Naive thymus-derived CD4-positive, alpha-beta T cell (primary cell): ENCODE data around the gene TEX19. TPM values are rescaled to one million over a fixed set of nuclear protein-coding genes. Genes with fewer than 3 reads are reported as not detected.
"Not testable (repeated sequence)": the region's sequence is repeated elsewhere in the genome, so short reads cannot be mapped to it uniquely, and the experiment has no call there.

Source experiments
- ATAC-seq: fragments of 150-1000 bp; cut with Tn5 transposase; 2 replicates; pipeline ENCODE4 v1.10.0; 2021; ENCODE audit warnings: mild to moderate bottlenecking, moderate library complexity
- CTCF ChIA-PET: fragments of 350-600 bp; sonication (Branson Sonifier 250); formaldehyde crosslinking; loops from one replicate; lab custom pipeline; 2021; ENCODE audit warnings: antibody characterized with exemption; lab: Charles Lee
- POLR2A ChIA-PET: fragments of 350-600 bp; sonication (Branson Sonifier 250); formaldehyde crosslinking; loops from one replicate; lab custom pipeline; 2021; ENCODE audit warnings: antibody characterized with exemption, inconsistent platforms; lab: Charles Lee
- DNase-seq, 9 donors: peaks; one replicate each; pipeline versions ENCODE4 v3.0.0 to v3.0.0-alpha.2; 2020 to 2022; ENCODE audit warnings: mixed read lengths in 1 of 9
- H3K27ac ChIP-seq: one replicate; pipeline ENCODE4 v1.7.0; 2013; ENCODE audit warnings: mild to moderate bottlenecking, low read depth, low read length, moderate library complexity
- H3K27me3 ChIP-seq, 2 donors: one replicate each; pipeline ENCODE4 v1.7.0; 2013; ENCODE audit warnings: low read length in 2 of 2, mild to moderate bottlenecking in 2 of 2, moderate library complexity in 2 of 2; ENCODE audit not compliant: control insufficient read depth in 2 of 2, insufficient read depth in 2 of 2
- H3K36me3 ChIP-seq, 3 experiments: 1 replicate in 2 of 3; 2 replicates in 1 of 3; pipeline ENCODE4 v1.7.0; 2013; ENCODE audit warnings: low read length in 3 of 3, mild to moderate bottlenecking in 3 of 3, moderate library complexity in 1 of 3; ENCODE audit not compliant: insufficient read depth in 3 of 3, control insufficient read depth in 2 of 3
- H3K4me1 ChIP-seq, 2 donors: one replicate each; pipeline ENCODE4 v1.7.0; 2013; ENCODE audit warnings: low read length in 2 of 2, mild to moderate bottlenecking in 2 of 2, moderate library complexity in 1 of 2; ENCODE audit not compliant: control insufficient read depth in 2 of 2, insufficient read depth in 2 of 2
- H3K4me3 ChIP-seq: 2 replicates; pipeline ENCODE4 v1.7.0; 2013; ENCODE audit warnings: mild to moderate bottlenecking, low read length
- H3K9me3 ChIP-seq, 3 experiments: 1 replicate in 2 of 3; 2 replicates in 1 of 3; pipeline ENCODE4 v1.7.0; 2013; ENCODE audit warnings: low read length in 3 of 3; ENCODE audit not compliant: control insufficient read depth in 2 of 3
- H3K27ac Mint-ChIP-seq, 9 donors: one replicate each; pipeline ENCODE4 v1.8.0; 2020 to 2022; ENCODE audit warnings: mixed read lengths in 9 of 9, mild to moderate bottlenecking in 8 of 9, moderate library complexity in 5 of 9, inconsistent platforms in 2 of 9
- H3K27me3 Mint-ChIP-seq, 5 donors: one replicate each; pipeline ENCODE4 v1.8.0; 2021 to 2022; ENCODE audit warnings: mixed read lengths in 5 of 5, mild to moderate bottlenecking in 1 of 5
- H3K36me3 Mint-ChIP-seq, 5 donors: one replicate each; pipeline ENCODE4 v1.8.0; 2020 to 2022; ENCODE audit warnings: mixed read lengths in 5 of 5, mild to moderate bottlenecking in 3 of 5, inconsistent platforms in 1 of 5
- H3K4me1 Mint-ChIP-seq, 7 donors: one replicate each; pipeline ENCODE4 v1.8.0; 2020 to 2022; ENCODE audit warnings: mixed read lengths in 7 of 7, mild to moderate bottlenecking in 3 of 7, inconsistent platforms in 1 of 7
- H3K4me3 Mint-ChIP-seq, 10 donors: one replicate each; pipeline ENCODE4 v1.8.0; 2020 to 2022; ENCODE audit warnings: mild to moderate bottlenecking in 10 of 10, mixed read lengths in 10 of 10, moderate library complexity in 6 of 10, inconsistent platforms in 2 of 10
- H3K9me3 Mint-ChIP-seq, 11 donors: one replicate each; pipeline ENCODE4 v1.8.0; 2020 to 2022; ENCODE audit warnings: mixed read lengths in 11 of 11, mild to moderate bottlenecking in 4 of 11, inconsistent platforms in 1 of 11, moderate library complexity in 1 of 11
- intact Hi-C, 2 donors: fragments of 100-400 bp; cut with micrococcal nuclease; formaldehyde crosslinking; loops; one replicate each; pipeline ENCODE4 v1.15.1; 2023
- polyA plus RNA-seq, 2 donors: library from polyadenylated mRNA; unstranded; fragments of 300-500 nt; fragmentation: Illumina TruSeq; gene quantifications; one replicate each; pipeline ENCODE4 v1.2.3, GENCODE V29; 2021
- total RNA-seq, 6 experiments: library from RNA in 5 of 6; stranded (reverse) in 5 of 6; gene quantifications; 1 replicate in 5 of 6; 2 replicates in 1 of 6; pipeline ENCODE4 v1.2.3 and lab custom pipeline; 2021 to 2026

The TEX19 gene
- total and polyA plus RNA-seq, 7 experiments from 2014 or later = not detected

- ChIA-PET CTCF (no interaction called here), POLR2A (no interaction called here)
- H3K4me3 Mint-ChIP-seq = no peak overlapping the region
- H3K4me1 Mint-ChIP-seq = peaks cover 0 to 10% (median 5%) of the 10 kb centered on the region in 7 donors
- no peaks in the 10 kb centered on the region for H3K27me3 Mint-ChIP-seq
- peaks cover 0 to 37% (median 4%) of the 10 kb centered on the region in 5 donors for H3K36me3 Mint-ChIP-seq
- Histone ChIP-seq H3K27me3 (no peaks in the 10 kb centered on the region), H3K27ac (no peak overlapping the region), H3K36me3 (peaks cover 0 to 43% (median 7%) of the 10 kb centered on the region in 3 experiments), H3K4me3 (no peak overlapping the region), H3K9me3 (no peaks in the 10 kb centered on the region), H3K4me1 (no peaks in the 10 kb centered on the region)
- DNase-seq (no peak), ATAC-seq (no peak)
- intact Hi-C loops = no loop called here
- no peaks in the 10 kb centered on the region for H3K9me3 Mint-ChIP-seq
- no peak overlapping the region for H3K27ac Mint-ChIP-seq
These were observed 49.4 kb downstream of the TEX19 start for GRCh38 chr17:82408288-82408937.

- Histone ChIP-seq H3K36me3 (peaks cover 0 to 42% (median 2%) of the 10 kb centered on the region in 3 experiments), H3K27me3 (no peaks in the 10 kb centered on the region), H3K27ac (no peak overlapping the region), H3K4me1 (no peaks in the 10 kb centered on the region), H3K9me3 (no peaks in the 10 kb centered on the region), H3K4me3 (no peak overlapping the region)
- H3K36me3 Mint-ChIP-seq = peaks cover 0 to 31% (median 4%) of the 10 kb centered on the region in 5 donors
- ChIA-PET POLR2A (no interaction called here), CTCF (no interaction called here)
- no peaks in the 10 kb centered on the region for H3K9me3 Mint-ChIP-seq
- H3K4me3 Mint-ChIP-seq = no peak overlapping the region
- intact Hi-C loops = no loop called here
- no peak overlapping the region for H3K27ac Mint-ChIP-seq
- DNase-seq = no peak
- H3K27me3 Mint-ChIP-seq = no peaks in the 10 kb centered on the region
- peaks cover 0 to 10% (median 5%) of the 10 kb centered on the region in 7 donors for H3K4me1 Mint-ChIP-seq
- ATAC-seq = no peak
These were observed 49.9 kb downstream of the TEX19 start for GRCh38 chr17:82408938-82409318.

- peaks cover 0 to 8% of the 10 kb centered on the region in 2 donors for H3K4me1 ChIP-seq
- intact Hi-C loops = no loop called here
- H3K36me3 ChIP-seq = peaks cover 0 to 38% (median 0%) of the 10 kb centered on the region in 3 experiments
- CTCF ChIA-PET = interaction anchor here (0.7 kb wide), 1 partner anchor 1308 kb away, joined by 3 read pairs; no protein-coding TSS in a partner anchor
- H3K4me3 Mint-ChIP-seq = no peak overlapping the region
- no peaks in the 10 kb centered on the region for H3K27me3 ChIP-seq
- POLR2A ChIA-PET = no interaction called here
- peaks cover 0 to 36% (median 8%) of the 10 kb centered on the region in 5 donors for H3K36me3 Mint-ChIP-seq
- H3K4me1 Mint-ChIP-seq = peaks cover 10 to 20% (median 15%) of the 10 kb centered on the region in 7 donors
- no peaks in the 10 kb centered on the region for H3K27me3 Mint-ChIP-seq
- no peaks in the 10 kb centered on the region for H3K9me3 Mint-ChIP-seq
- no peaks in the 10 kb centered on the region for H3K9me3 ChIP-seq
- H3K27ac Mint-ChIP-seq = no peak overlapping the region
- H3K27ac ChIP-seq = no peak overlapping the region
- no peak overlapping the region for H3K4me3 ChIP-seq
- DNase-seq (no peak), ATAC-seq (no peak)
These were observed 51.1 kb downstream of the TEX19 start for GRCh38 chr17:82410014-82410716.

- Histone ChIP-seq H3K27ac (no peak overlapping the region), H3K4me3 (no peak overlapping the region), H3K27me3 (no peaks in the 10 kb centered on the region), H3K9me3 (no peaks in the 10 kb centered on the region), H3K36me3 (peaks cover 0 to 38% (median 0%) of the 10 kb centered on the region in 3 experiments), H3K4me1 (peaks cover 0 to 8% of the 10 kb centered on the region in 2 donors)
- H3K27ac Mint-ChIP-seq = no peak overlapping the region
- H3K27me3 Mint-ChIP-seq = no peaks in the 10 kb centered on the region
- no peak overlapping the region for H3K4me3 Mint-ChIP-seq
- H3K4me1 Mint-ChIP-seq = peaks cover 11 to 24% (median 17%) of the 10 kb centered on the region in 7 donors
- peaks cover 0 to 39% (median 7%) of the 10 kb centered on the region in 5 donors for H3K36me3 Mint-ChIP-seq
- no peak for ATAC-seq
- no peaks in the 10 kb centered on the region for H3K9me3 Mint-ChIP-seq
- POLR2A ChIA-PET = interaction anchor here (0.6 kb wide), 1 partner anchor 18 kb away, joined by 3 read pairs; no protein-coding TSS in a partner anchor
- CTCF ChIA-PET = no interaction called here
- no peak for DNase-seq
- intact Hi-C loops = no loop called here
These were observed 52.5 kb downstream of the TEX19 start for GRCh38 chr17:82411396-82412053.

- H3K27ac Mint-ChIP-seq, H3K4me3 ChIP-seq, H3K9me3 ChIP-seq, CTCF ChIA-PET, intact Hi-C loops, H3K9me3 Mint-ChIP-seq, H3K27me3 Mint-ChIP-seq, H3K4me1 ChIP-seq, DNase-seq, H3K27me3 ChIP-seq, H3K4me3 Mint-ChIP-seq, ATAC-seq, H3K27ac ChIP-seq: not testable (repeated sequence)
- POLR2A ChIA-PET = interaction anchor here (0.6 kb wide), 1 partner anchor 18 kb away, joined by 3 read pairs; no protein-coding TSS in a partner anchor
- Mint-ChIP-seq H3K4me1 (peaks cover 11 to 23% (median 17%) of the 10 kb centered on the region in 7 donors), H3K36me3 (peaks cover 0 to 39% (median 7%) of the 10 kb centered on the region in 5 donors)
- peaks cover 0 to 38% (median 0%) of the 10 kb centered on the region in 3 experiments for H3K36me3 ChIP-seq
These were observed 53.0 kb downstream of the TEX19 start for GRCh38 chr17:82412081-82412480.

GRCh38 chr17:82412535-82413520 is 53.8 kb downstream of the TEX19 start:
- intact Hi-C loops = loop anchor here in 1 of 2 donors (1.0 kb wide), 1 partner anchor 12 kb away; no protein-coding TSS in a partner anchor
- ATAC-seq (no peak), DNase-seq (no peak)
- H3K4me1 Mint-ChIP-seq = peaks cover 14 to 26% (median 17%) of the 10 kb centered on the region in 7 donors
- no peak overlapping the region for H3K4me3 ChIP-seq
- ChIA-PET CTCF (no interaction called here), POLR2A (no interaction called here)
- H3K9me3 Mint-ChIP-seq = no peaks in the 10 kb centered on the region
- peak overlapping the region in 1 of 9 donors; percentile 30 for H3K27ac Mint-ChIP-seq
- no peaks in the 10 kb centered on the region for H3K27me3 ChIP-seq
- no peak overlapping the region for H3K27ac ChIP-seq
- peaks cover 3 to 10% of the 10 kb centered on the region in 2 donors for H3K4me1 ChIP-seq
- no peak overlapping the region for H3K4me3 Mint-ChIP-seq
- no peaks in the 10 kb centered on the region for H3K9me3 ChIP-seq
- H3K36me3 ChIP-seq = peaks cover 0 to 38% (median 0%) of the 10 kb centered on the region in 3 experiments
- no peaks in the 10 kb centered on the region for H3K27me3 Mint-ChIP-seq
- peaks cover 0 to 32% (median 7%) of the 10 kb centered on the region in 5 donors for H3K36me3 Mint-ChIP-seq
